ENCODE results near the gene MPDZ. TPM values are rescaled to one million over a fixed set of nuclear protein-coding genes. Genes with fewer than 3 reads are reported as not detected.

Gene MPDZ
- total and polyA plus RNA-seq, 2 of the 13 experiments (the other 11 are each of a cell fraction or from before 2014, with no cell fraction given) = 12.4 to 14.7 TPM

- Histone ChIP-seq H3K4me3 (replicated peaks in 1 of 3; ENCODE audit: insufficient read depth in 1 of 3, low read depth in 2 of 3, low read length in 3 of 3) (no peak overlapping the region), H3K4me2 (ENCODE audit: low read depth, low read length) (no peak overlapping the region), H3K27ac (ENCODE audit: extremely low read length, insufficient read depth, low read length) (no peak overlapping the region), H2AFZ (ENCODE audit: low read length) (no peak overlapping the region), H3K27me3 (ENCODE audit: control insufficient read depth in 1 of 2, insufficient read depth in 2 of 2, low read length in 2 of 2) (no peaks in the 10 kb centered on the region), H4K20me1 (ENCODE audit: insufficient read depth, low read length) (no peaks in the 10 kb centered on the region), H3K9ac (ENCODE audit: insufficient read depth, low read depth, low read length) (no peak overlapping the region), H3K79me2 (ENCODE audit: insufficient read depth, low read length) (peaks cover 2% of the 10 kb centered on the region), H3K4me1 (ENCODE audit: insufficient read depth, low read length) (peaks cover 8% of the 10 kb centered on the region), H3K9me3 (ENCODE audit: low read length) (no peaks in the 10 kb centered on the region), H3K36me3 (replicated peaks in 1 of 2; ENCODE audit: control insufficient read depth in 1 of 2, insufficient read depth in 2 of 2, low read length in 2 of 2) (no peaks in the 10 kb centered on the region)
- CTCF ChIA-PET (ENCODE audit: low intra/inter-chr PET ratio, low total read pairs) = no interaction called here
- no peak for FAIRE-seq
- no peak for DNase-seq (ENCODE audit: low spot score)
- intact Hi-C loops (cut with micrococcal nuclease; ENCODE audit: unreplicated experiment) = no loop called here
- in situ Hi-C loops (cut with HindIII; ENCODE audit: extremely low pct_ligation_motif_present, low pct_unique_long_range_greater_than_20kb) = no loop called here
- POLR2A ChIA-PET = no interaction called here
- BruUV-seq (replicated peaks) = no TSS peak
- 95% methylated on average over 1 of the region's 1 CpG for WGBS (ENCODE audit: low lambda C conversion rate)
- no peak for ATAC-seq
- TF ChIP-seq ZNF274 (CRISPR knock-in tag; IDR thresholded peaks at IDR 0.05) (no peak), ZEB1 (IDR thresholded peaks at IDR 0.05; ENCODE audit: insufficient replicate concordance, low read depth) (no peak), ESRRA (CRISPR knock-in tag; IDR thresholded peaks at IDR 0.05; ENCODE audit: low read depth) (no peak), ATF2 (CRISPR knock-in tag; IDR thresholded peaks at IDR 0.05) (no peak), HCFC1 (IDR thresholded peaks at IDR 0.05; ENCODE audit: low read depth, low read length) (no peak), LCORL (IDR thresholded peaks at IDR 0.05) (no peak), LCORL (CRISPR knock-in tag; IDR thresholded peaks at IDR 0.05) (no peak), ZNF234 (CRISPR knock-in tag; conservative IDR thresholded peaks at IDR 0.05) (no peak), DRAP1 (CRISPR knock-in tag; IDR thresholded peaks at IDR 0.05) (no peak), RFX5 (IDR thresholded peaks at IDR 0.05; ENCODE audit: low read depth, low read length) (no peak)
Measured at GRCh38 chr9:13270734-13271133, 8.8 kb downstream of the MPDZ start.
